Measurements from ENCODE around the gene KHNYN. TPM values are rescaled to one million over a fixed set of nuclear protein-coding genes. Genes with fewer than 3 reads are reported as not detected.

The KHNYN gene
- total RNA-seq, 1 experiment from 2014 or later = 63.0 TPM

- no peak overlapping the region for H3K27ac Mint-ChIP-seq (ENCODE audit: low read depth, unreplicated experiment)
- no TSS peak for BruUV-seq (replicated peaks)
- intact Hi-C loops (cut with micrococcal nuclease) = no loop called here
- TF ChIP-seq CTCF (IDR thresholded peaks at IDR 0.05; ENCODE audit: unreplicated experiment) = no peak
- CTCF ChIA-PET = interaction anchor here (1.0 to 1.7 kb wide), 5 partner anchors 21 to 64 kb away, joined by 3 to 7 read pairs (median 3); no protein-coding TSS in a partner anchor
- H3K4me3 Mint-ChIP-seq (ENCODE audit: unreplicated experiment) = no peak overlapping the region
- DNase-seq (ENCODE audit: unreplicated experiment) = no peak
- no peaks in the 10 kb centered on the region for H3K36me3 Mint-ChIP-seq (ENCODE audit: insufficient read depth, unreplicated experiment)
- peaks cover 11% of the 10 kb centered on the region for H3K27me3 Mint-ChIP-seq (ENCODE audit: insufficient read depth, unreplicated experiment)
- POLR2A ChIA-PET = interaction anchor here (0.7 to 1.1 kb wide), 5 partner anchors 7 to 55 kb away, joined by 3 to 4 read pairs (median 3); partner anchors contain the start of gene NYNRIN
- H3K4me1 Mint-ChIP-seq (ENCODE audit: insufficient read depth, unreplicated experiment) = peaks cover 6% of the 10 kb centered on the region
- H3K9me3 Mint-ChIP-seq (ENCODE audit: unreplicated experiment) = no peaks in the 10 kb centered on the region
These were observed 41.1 kb upstream of the KHNYN start for GRCh38 chr14:24388474-24389179.

- H3K27ac Mint-ChIP-seq (ENCODE audit: low read depth, unreplicated experiment) = no peak overlapping the region
- POLR2A ChIA-PET = interaction anchor here (1.0 to 1.1 kb wide), 2 partner anchors 12 to 27 kb away, joined by 3 read pairs; no protein-coding TSS in a partner anchor
- no peak for DNase-seq (ENCODE audit: unreplicated experiment)
- TF ChIP-seq CTCF (IDR thresholded peaks at IDR 0.05; ENCODE audit: unreplicated experiment) = no peak
- CTCF ChIA-PET = interaction anchor here (1.0 to 2.4 kb wide), 6 partner anchors 11 to 48 kb away, joined by 3 to 10 read pairs (median 3); no protein-coding TSS in a partner anchor
- H3K9me3 Mint-ChIP-seq (ENCODE audit: unreplicated experiment) = no peaks in the 10 kb centered on the region
- H3K4me3 Mint-ChIP-seq (ENCODE audit: unreplicated experiment) = no peak overlapping the region
- intact Hi-C loops (cut with micrococcal nuclease) = no loop called here
- peaks cover 6% of the 10 kb centered on the region for H3K4me1 Mint-ChIP-seq (ENCODE audit: insufficient read depth, unreplicated experiment)
- H3K36me3 Mint-ChIP-seq (ENCODE audit: insufficient read depth, unreplicated experiment) = no peaks in the 10 kb centered on the region
- no TSS peak for BruUV-seq (replicated peaks)
- peaks cover 4% of the 10 kb centered on the region for H3K27me3 Mint-ChIP-seq (ENCODE audit: insufficient read depth, unreplicated experiment)
These were observed 40.4 kb upstream of the KHNYN start for GRCh38 chr14:24389226-24389848.

GRCh38 chr14:24390701-24391468 is 38.9 kb upstream of the KHNYN start:
- Mint-ChIP-seq H3K4me3 (ENCODE audit: unreplicated experiment) (no peak overlapping the region), H3K27ac (ENCODE audit: low read depth, unreplicated experiment) (no peak overlapping the region), H3K9me3 (ENCODE audit: unreplicated experiment) (no peaks in the 10 kb centered on the region), H3K27me3 (ENCODE audit: insufficient read depth, unreplicated experiment) (no peaks in the 10 kb centered on the region), H3K36me3 (ENCODE audit: insufficient read depth, unreplicated experiment) (no peaks in the 10 kb centered on the region), H3K4me1 (ENCODE audit: insufficient read depth, unreplicated experiment) (peaks cover 10% of the 10 kb centered on the region)
- POLR2A ChIA-PET = interaction anchor here (1.0 to 1.5 kb wide), 2 partner anchors 11 to 35 kb away, joined by 3 to 5 read pairs; no protein-coding TSS in a partner anchor
- CTCF ChIA-PET = interaction anchor here (0.6 to 2.4 kb wide), 4 partner anchors 12 to 64 kb away, joined by 3 to 10 read pairs (median 4); no protein-coding TSS in a partner anchor
- peak; percentile 18 for DNase-seq (ENCODE audit: unreplicated experiment)
- no TSS peak for BruUV-seq (replicated peaks)
- TF ChIP-seq CTCF (IDR thresholded peaks at IDR 0.05; ENCODE audit: unreplicated experiment) = no peak
- intact Hi-C loops (cut with micrococcal nuclease) = no loop called here

Measured in MCF 10A (cell line).